HG03103 (cell line): Measurements from ENCODE around the gene PLA2G3.
"Not testable (repeated sequence)": the region's sequence is repeated elsewhere in the genome, so short reads cannot be mapped to it uniquely, and the experiment has no call there.

ENCODE experiments used
- ATAC-seq: cut with Tn5 transposase; IDR thresholded peaks from one replicate; pipeline ENCODE4 v1.9.1; 2021; ENCODE audit warnings: low read depth; ENCODE audit not compliant: unreplicated experiment

The PLA2G3 gene, protein sequence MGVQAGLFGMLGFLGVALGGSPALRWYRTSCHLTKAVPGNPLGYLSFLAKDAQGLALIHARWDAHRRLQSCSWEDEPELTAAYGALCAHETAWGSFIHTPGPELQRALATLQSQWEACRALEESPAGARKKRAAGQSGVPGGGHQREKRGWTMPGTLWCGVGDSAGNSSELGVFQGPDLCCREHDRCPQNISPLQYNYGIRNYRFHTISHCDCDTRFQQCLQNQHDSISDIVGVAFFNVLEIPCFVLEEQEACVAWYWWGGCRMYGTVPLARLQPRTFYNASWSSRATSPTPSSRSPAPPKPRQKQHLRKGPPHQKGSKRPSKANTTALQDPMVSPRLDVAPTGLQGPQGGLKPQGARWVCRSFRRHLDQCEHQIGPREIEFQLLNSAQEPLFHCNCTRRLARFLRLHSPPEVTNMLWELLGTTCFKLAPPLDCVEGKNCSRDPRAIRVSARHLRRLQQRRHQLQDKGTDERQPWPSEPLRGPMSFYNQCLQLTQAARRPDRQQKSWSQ

GRCh38 chr22:31139866-31140716, at the start of gene PLA2G3:
PLA2G3 (minus strand) TSS chr22:31140508; CDS start chr22:31140354, 154 bp downstream.
- ATAC-seq, result no peak

DNA sequence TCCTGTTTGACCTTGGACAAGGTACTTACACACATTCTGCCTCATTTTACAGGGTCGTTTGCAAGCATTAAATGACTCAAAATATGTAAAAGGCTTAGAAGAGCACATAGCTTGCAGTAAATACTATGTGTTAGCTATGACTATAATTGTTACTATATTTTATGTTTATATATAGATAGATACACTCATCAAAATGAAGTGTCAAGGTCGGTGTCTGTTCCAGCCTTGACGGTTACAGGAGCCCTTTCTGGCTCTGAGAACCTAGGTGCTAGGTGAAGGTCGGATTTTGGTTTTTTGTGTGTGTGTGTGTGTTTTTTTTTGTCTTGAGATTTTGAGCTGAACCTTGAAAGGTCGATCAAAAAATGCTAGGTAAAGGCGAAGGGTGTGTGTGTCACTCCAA, 47.3 kb upstream of the PLA2G3 start:
- no peak for ATAC-seq

GRCh38 chr22:31185056-31185455, 44.7 kb upstream of the PLA2G3 start:
- no peak for ATAC-seq

DNA sequence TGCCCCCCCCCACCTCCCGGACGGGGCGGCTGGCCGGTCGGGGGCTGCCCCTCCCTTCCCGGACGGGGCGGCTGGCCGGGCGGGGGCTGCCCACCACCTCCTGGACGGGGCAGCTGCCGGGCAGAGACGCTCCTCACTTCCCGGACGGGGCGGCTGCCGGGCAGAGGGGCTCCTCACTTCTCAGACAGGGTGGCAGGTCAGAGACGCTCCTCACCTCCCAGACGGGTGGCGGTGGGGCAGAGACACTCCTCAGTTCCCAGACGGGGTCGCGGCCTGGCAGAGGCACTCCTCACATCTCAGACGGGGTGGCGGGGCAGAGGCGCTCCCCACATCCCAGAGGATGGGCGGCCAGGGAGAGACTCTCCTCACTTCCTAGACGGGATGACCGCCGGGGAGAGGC, 43.7 kb upstream of the PLA2G3 start:
- no peak for ATAC-seq

GRCh38 chr22:31179345-31179744, 39.0 kb upstream of the PLA2G3 start:
- no peak for ATAC-seq

DNA sequence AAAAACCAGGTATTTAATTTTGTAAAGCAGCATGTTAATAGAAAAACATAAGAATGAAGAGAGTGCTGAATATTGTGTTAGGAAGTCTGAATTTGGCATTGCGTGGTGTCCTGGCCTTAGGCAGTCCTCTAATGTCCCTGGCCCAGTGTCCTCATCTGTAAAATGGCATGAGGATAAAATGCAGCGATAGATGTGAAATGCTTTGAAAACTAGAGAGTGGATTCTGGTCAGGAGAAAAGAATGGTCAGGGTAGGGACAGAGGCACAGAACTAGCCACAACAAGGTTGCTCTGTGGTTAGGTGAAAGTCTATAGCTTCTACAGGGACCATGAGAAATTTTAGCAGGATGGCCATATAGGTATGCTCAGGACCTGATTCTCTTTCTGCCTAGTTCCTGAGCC, 38.6 kb upstream of the PLA2G3 start:
- no peak for ATAC-seq

GRCh38 chr22:31177420-31178162, 37.3 kb upstream of the PLA2G3 start:
- no peak for ATAC-seq

GRCh38 chr22:31176923-31177322, 36.6 kb upstream of the PLA2G3 start:
- ATAC-seq, result no peak

- no peak for ATAC-seq
Measured at GRCh38 chr22:31173386-31174145, 33.3 kb upstream of the PLA2G3 start.

- ATAC-seq, result not testable (repeated sequence)
Measured at GRCh38 chr22:31171734-31172133, 31.4 kb upstream of the PLA2G3 start.

GRCh38 chr22:31170971-31171370, 30.7 kb upstream of the PLA2G3 start:
- no peak for ATAC-seq

DNA sequence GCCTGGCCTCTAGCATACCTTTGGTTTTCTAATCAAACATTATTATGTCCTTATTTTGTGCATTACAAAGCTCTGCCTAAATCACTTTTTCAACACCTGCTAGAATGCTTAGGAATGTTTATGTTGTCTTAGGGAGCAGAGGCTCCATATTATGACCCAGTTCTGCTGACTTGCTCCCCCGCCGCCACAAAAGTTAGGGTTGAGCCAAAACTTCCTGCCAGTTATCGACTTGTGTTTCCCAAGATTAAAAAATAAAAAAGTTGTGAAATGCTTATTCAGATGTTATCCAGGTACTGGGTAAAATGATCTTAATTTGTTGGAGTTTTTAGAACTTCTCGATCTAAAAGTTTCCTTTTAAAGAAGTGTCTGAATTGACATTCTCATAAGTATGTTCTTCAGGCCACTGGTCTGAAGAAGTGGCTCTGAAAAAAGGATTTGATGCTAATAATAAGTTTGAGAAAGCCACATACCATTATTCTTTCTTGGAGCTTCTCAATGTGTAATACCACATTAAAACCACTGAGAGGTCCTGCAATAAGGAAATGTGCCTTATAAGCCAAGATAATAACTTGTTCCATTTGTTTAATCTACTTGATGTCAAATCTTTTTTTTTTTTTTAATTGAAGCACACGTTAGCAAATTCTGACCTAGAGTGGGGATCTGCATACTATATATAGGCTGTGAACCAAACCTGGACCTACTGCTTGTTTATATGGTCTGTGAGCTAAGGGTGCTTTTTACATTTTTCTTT, 21.9 kb upstream of the PLA2G3 start:
- no peak for ATAC-seq

GRCh38 chr22:31161386-31161785, 21.1 kb upstream of the PLA2G3 start:
- ATAC-seq, result no peak

DNA sequence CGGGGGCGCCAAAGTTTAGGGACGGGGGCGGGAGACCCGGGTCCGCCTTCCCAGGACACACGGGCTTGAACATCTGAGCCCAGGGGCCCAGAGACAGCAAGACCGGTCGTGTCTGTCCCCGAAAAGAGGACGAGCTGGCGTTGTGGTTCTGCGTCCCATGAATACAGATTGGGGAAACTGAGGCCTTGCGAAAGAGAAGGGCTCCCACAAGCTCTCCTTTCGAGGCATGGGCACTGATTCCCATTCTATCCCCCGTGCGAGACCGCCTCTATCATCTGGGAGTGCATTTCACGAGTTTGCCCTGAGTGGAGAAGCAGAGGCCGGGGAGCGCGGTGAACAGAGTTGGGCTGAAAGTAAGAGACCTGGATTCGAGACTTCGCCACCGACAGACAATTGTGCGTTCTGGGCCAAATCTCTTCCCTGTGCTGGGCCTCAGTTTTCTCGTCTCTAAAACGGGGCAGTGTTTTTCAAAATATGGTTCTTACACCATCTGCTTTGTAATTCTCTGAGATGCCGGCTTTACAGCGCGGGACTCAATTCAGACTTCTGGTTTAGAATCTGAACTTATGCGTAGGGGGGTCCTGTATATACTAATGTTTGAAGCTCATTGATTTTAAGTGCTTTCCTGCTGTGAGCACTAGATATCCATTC, 20.1 kb upstream of the PLA2G3 start:
- ATAC-seq, result peak; percentile 32

DNA sequence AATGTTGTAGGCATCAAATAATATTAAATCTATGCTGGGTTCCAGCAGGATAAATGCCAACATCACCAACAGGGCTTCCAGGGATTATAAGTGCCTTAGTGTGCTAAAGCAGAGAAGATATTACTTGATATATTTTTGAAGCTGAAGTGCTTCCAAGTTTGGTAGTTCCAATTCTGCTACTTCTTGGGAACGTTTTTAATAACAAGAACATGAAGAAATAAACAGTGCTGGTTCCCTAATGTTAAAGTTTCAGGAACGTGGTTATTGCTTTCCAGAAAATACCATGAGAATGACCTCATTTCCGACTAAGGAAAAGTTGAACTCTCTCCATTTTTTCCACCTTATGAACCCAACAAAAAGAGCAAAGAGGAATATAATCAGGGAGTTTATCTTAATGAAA, 15.1 kb upstream of the PLA2G3 start:
- no peak for ATAC-seq

DNA sequence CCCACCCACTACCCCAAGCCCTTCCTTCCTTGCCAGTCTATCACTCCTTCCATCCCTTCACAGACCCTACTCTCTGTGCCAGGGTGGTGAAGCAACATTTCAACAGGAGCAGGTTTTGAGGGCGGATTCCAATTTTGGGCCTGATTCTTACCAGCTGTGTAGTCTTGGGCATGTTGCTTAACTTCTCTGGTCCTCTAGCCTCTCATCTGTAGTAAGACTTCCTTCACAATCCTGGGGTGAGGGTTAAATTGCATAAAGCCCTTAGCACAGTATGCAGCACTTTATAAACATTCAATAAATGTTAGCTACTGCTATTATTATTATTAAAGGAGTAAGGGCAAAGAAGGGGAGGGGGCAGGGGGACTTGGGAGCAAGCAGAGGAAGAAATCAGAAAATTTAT, 14.7 kb upstream of the PLA2G3 start:
- no peak for ATAC-seq

DNA sequence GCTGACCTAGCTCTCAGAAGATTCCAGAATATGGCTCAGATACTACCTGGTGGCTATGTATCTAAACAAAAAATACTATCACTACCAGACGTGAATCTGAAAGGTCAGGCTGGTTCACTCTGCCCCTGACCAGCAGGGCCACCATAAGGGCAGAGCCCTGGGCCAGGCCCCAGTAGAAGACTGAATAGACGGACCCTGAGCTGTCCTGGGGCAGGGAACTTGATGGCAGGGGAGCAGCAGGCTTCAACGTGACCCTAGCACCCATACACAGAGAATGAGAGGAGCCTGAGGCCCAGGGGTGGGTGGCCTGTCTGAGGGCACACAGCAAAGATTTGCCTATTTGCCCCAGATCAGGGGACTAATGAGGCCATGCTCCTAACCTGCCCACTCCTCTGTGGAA, 13.0 kb upstream of the PLA2G3 start:
- ATAC-seq, result no peak

DNA sequence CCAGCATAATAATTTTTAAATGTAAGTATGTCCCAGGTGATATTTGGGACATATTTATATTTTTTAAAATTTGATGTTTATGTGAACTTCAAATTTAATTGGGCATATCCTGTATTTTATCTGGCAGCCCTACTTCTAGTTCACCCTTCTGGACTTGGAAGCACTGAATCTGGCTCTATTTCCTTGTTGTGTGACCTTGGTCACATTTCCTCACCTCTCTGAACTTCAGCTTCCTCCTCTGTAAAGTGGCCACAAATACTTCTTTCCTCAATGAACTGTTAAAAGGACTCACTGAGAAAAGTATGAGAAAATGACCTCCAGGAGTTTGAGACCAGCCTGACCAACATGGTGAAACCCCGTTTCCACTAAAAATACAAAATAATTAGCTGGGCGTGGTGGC, 11.6 kb upstream of the PLA2G3 start:
- no peak for ATAC-seq

DNA sequence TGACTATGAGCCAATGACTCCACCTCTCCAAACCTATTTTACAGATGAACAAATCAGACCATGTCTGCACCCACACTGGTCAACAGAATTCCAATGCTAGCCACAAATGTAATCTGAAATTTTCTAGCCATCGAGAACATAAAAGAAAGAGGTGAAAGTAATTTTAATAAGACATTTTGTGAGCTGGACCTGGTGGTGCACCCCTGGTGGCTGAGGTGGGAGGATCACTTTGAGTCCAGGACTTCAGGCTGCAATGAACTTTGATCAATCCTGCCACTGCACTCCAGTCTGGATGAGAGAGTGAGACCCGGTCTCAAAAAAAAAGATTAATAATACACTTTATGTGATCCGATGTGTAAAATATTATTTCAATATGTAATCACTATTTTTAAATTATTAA, 10.3 kb upstream of the PLA2G3 start:
- ATAC-seq, result no peak
